Stimulated activated CD4-positive, alpha-beta T cell treated with anti-CD3 and anti-CD28 coated beads, Interleukin-4, amount 100 ng/mL, for 24 hours (primary cell): ENCODE results near the gene OSBPL5.
"Not testable (repeated sequence)": the region's sequence is repeated elsewhere in the genome, so short reads cannot be mapped to it uniquely, and the experiment has no call there.

Source experiments
- DNase-seq: peaks from one replicate; pipeline ENCODE4 v3.0.0-alpha.2; 2020

The OSBPL5 gene

GRCh38 chr11:3080104-3080503 lies 85.0 kb downstream of the OSBPL5 start:
- no peak for DNase-seq

- no peak for DNase-seq
Measured at GRCh38 chr11:3077846-3078440, 87.2 kb downstream of the OSBPL5 start.

GRCh38 chr11:3077189-3077836 lies 87.8 kb downstream of the OSBPL5 start:
- DNase-seq, result no peak

- DNase-seq, result no peak
Measured at GRCh38 chr11:3074912-3075589, 90.1 kb downstream of the OSBPL5 start.

GRCh38 chr11:3073029-3073435 lies 92.1 kb downstream of the OSBPL5 start:
- no peak for DNase-seq

- DNase-seq, result no peak
Measured at GRCh38 chr11:3069425-3069824, 95.7 kb downstream of the OSBPL5 start.

- not testable (repeated sequence) for DNase-seq
Measured at GRCh38 chr11:3066308-3066707, 98.8 kb downstream of the OSBPL5 start.

GRCh38 chr11:3064709-3065108 lies 100.4 kb downstream of the OSBPL5 start:
- DNase-seq, result not testable (repeated sequence)

GRCh38 chr11:3063876-3064275 lies 101.2 kb downstream of the OSBPL5 start:
- not testable (repeated sequence) for DNase-seq

- DNase-seq, result not testable (repeated sequence)
Measured at GRCh38 chr11:3063432-3063831, 101.7 kb downstream of the OSBPL5 start.

GRCh38 chr11:3060436-3061025 lies 104.6 kb downstream of the OSBPL5 start:
- no peak for DNase-seq

- no peak for DNase-seq
Measured at GRCh38 chr11:3058753-3059664, 106.1 kb downstream of the OSBPL5 start.

- DNase-seq, result peak; percentile 95
Measured at GRCh38 chr11:3057069-3057963, 107.8 kb downstream of the OSBPL5 start, which contains the start of gene CARS1. TSS of gene CARS1 (minus strand) at chr11:3057423. CDS start at chr11:3057367, 56 bp downstream.

- peak; percentile 37 for DNase-seq
Measured at GRCh38 chr11:3056296-3057068, 108.6 kb downstream of the OSBPL5 start.

GRCh38 chr11:3055891-3056290 lies 109.2 kb downstream of the OSBPL5 start:
- DNase-seq, result no peak

- no peak for DNase-seq
Measured at GRCh38 chr11:3052567-3052966, 112.5 kb downstream of the OSBPL5 start.

- no peak for DNase-seq
Measured at GRCh38 chr11:3052109-3052479, 113.0 kb downstream of the OSBPL5 start.

- DNase-seq, result no peak
Measured at GRCh38 chr11:3051196-3052108, 113.7 kb downstream of the OSBPL5 start.

GRCh38 chr11:3050386-3051195 lies 114.5 kb downstream of the OSBPL5 start:
- no peak for DNase-seq
